OCI-M1 (cell line): ENCODE measurements around the gene RELN.

Experiments
- DNase-seq: peaks from one replicate; lab custom pipeline; 2025; lab: John Stamatoyannopoulos, UW

RELN gene

DNA sequence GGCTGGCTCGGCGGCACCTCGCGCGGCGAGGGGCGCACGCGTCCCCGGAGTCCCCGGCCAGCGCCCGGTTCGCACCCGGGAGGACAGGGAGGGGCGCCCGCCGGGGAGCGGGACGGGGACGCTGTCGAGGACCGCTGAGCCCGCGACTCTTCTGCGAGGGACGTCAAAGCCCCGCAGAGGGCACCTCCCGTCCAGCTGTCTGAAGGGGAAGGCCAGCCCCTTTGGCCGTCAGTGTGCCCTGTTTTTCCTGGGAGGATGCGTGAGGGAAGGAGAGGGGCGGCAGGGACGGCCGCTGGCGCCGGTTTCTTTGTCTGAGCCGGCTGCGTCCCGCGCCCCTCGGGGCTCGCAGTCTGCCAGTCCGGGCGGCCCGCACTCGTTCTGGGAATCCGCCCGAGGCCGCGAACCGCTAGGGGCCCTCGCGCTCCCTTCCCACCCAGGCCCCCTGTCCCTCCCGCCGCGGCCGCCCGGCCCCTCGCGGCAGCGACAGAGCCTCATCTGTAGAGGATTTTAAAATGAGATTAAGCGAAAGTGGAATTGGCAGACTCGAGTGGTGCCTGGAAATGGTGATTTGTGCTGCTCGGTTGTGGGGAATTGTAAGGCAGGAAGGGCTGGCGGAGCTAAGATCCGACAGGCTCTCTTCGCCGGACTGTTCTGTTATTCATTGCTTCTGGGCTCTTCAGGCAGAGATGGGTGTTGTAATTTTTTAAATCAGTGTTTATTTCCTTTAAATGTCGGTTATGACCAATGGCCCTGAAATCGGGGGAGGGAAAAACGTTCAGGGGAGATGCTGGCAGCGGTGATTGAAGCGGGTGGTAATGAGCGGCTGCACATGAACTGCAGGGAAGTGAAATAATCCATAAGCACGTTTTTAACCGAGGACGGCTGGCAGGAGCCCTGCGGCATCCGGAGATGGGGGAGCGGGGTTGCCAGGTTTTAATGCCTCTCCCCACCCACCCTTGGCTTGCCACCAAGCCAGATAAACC, 618 bp upstream of the RELN start:
- peak; percentile 62 for DNase-seq

DNA sequence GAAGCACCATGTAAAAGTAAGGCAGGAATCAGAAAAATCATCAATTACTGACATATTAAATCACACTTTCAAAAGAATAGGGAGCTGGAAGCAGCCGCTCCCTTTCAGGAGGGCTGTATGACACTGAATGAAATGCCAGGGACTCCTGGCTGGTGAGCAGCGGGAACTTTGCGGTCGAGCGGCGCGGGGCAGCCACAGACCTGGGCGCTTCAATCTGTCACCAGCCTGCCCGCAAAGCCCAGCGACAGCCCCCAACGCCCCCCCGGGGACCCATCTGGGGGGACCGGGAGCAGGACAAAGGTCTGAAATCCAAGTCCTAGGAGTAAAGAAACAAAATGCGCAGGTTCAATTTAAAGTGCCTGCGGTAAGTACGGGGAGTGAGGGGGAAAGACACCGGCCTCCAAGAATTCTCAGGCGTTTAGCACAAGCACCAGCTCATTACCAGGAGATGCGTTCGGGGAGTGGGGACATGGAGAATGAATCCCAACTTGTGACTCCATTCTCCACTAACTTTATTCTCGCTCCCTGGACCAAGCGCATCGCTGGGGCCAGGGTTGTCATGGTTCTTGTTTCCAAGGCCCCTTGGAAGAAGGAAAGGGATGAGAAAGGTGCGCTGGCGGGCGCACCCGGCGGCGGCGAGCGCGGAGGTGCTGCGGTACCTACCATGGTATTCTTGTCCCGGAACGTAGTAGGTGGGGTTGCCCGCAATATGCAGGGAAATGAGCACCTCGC, 824 bp downstream of the RELN start:
- no peak for DNase-seq

DNA sequence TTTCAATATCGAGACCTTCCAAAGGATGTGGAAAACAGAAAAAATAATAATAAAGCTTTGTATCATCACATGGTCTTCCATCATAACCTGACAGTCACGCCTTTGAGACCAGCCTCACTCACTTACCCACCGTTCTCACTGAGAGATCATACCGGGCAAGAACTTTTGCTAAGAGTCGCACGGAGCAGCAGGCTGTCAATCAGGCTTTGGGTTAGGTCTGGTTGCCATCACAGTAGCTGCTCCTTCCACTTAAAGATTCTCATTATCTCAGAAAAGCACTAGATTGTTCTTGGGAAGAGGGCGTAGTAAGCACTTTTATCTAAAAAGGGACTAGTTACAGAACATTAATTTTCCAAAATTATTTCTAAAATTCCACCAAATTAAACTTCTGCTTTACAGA, 2.0 kb downstream of the RELN start:
- DNase-seq: peak; percentile 43

DNA sequence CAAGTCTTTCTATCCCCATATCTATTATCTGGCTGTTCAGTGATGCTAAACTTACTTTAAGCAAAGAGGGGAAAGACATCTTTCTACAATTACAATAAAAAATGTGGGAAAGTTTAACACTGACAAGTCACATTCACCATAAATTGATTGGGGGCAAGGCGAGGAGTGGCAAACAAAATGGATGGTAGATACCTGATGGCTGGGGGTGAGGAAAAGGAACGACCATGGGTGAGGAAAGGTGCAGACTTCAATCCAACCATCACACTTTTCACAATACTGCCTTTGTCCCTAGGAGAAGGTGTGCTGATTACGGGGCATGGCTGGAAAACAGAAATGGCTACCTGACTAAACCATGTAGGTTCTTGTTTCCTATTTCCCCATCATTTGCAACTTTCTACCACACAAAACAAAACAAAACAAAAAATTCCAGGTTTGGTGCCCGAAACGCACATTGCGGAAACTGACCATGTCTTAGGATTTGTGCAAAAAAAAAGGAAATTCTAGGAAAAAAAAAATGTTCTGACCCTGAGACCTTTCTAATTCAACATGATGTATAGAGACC, 3.8 kb downstream of the RELN start:
- DNase-seq: no peak

DNA sequence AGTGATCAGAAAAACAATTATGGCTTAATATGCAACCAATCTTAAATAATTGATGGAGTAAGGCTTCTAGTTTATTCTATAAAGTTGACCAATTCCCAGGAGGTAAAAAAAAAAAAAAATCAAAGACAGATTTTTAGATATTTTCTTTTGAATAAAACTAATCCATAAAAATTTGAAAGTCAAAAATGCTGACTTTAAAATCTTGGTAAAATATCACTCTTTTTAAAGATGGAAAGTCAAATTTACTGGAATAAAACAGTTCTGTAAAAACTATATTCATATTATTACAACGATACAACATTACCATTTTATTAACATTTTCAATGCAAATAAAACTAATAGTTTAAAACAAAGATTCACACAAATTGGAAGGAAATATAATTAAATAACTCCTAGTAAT, 5.4 kb downstream of the RELN start:
- DNase-seq: no peak

DNA sequence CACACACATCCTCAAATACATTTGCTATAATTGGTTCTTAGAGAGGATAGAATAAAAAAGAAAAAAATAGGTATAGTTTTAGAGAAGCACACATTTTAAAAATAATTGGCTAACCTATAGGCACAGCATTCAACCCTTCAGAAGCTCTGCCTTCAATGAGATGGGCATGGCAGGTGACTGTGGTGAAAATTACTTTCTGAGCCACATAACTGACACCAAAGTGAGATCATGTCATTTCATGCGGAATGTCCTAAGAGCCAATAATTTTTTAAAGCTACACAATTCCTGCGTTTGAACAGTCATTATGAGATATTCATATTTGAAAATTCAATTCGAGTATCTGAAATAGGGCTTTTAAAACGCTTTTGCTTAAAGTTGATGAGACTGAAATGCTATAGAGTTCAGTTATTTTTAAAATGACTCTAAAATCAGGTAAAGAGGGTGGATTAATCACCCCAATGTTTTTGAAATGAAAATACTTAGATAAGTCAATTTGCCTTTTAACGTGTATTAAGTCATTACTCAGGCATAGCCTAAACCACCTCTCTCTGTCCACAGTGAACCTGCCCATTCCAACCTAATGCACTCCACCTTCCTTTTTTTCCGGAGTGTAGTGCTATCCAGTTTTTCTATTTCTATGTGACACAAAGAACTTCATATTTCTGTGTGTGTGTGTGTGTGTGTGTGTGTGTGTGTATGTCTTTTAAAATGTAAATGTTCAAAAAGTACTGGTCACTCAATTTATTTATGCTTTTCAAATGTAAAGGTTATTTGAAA, 6.1 kb downstream of the RELN start:
- no peak for DNase-seq

DNA sequence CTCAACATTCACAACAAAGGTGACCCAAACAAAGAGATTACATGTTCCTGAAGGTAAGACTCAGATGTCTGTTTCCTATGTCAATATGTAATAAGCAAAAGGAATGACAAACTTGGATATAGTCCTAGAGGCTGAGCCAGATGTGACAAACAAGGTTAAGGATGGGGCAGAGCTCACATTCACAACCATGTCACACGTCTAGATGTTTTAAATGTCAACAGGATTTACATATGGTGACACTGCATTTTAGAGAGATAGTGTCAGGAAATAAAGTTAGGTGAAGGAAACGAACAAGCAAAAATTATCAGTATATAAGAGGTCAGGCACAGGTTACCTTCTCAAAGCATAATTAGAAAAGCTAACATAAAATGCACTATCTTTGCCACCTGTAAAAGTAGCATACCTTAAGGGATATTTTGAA, 8.4 kb downstream of the RELN start:
- DNase-seq: no peak

DNA sequence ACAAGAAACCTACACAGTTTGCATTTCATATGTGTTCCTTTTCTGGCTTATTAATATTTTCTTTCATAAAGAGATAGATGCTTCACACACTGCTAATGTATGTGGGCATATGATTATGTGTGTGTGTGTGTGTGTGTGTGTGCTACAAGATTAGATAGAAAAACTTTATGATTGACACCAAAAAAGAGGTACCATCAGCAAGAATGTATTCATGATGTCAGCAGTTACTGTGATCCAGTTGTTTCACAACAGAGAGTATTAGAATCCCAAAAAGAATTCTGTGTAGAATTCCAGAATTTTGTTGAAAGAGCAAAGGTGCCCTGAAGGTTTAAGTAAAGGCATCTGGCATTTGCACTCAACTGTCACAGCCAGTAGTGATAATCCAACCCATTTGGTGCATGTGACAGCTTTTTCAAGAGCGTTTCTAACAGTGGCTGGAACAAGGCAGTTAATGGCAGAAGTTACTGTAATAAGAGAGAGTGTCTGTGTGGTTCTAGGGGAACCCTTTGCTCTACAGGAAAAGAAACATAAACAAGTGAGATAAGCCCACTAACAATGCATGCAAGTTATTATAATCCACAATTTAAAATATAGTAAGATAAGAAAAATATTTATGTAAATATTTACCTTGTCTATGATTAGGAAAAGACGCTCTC, 16.6 kb downstream of the RELN start:
- DNase-seq: no peak

DNA sequence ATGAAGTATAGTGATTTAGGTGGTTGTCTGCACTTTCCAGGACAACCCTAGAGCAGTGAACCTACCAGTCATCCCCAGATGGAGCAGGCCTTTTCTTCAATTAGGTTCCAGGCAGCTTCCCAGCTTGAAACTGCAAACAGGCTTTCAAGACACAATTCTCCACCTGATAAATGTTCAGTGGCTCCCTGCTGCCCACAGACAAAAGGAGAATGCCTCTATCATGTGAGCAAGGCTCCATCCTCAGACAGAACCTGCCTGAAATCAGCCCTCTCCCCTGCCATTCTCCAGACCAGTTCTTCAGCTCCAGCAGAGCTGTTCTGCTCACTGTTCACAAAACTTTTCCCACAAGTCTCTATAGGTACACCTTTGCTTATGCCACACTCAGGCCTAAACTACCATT, 22.1 kb downstream of the RELN start:
- DNase-seq: no peak

DNA sequence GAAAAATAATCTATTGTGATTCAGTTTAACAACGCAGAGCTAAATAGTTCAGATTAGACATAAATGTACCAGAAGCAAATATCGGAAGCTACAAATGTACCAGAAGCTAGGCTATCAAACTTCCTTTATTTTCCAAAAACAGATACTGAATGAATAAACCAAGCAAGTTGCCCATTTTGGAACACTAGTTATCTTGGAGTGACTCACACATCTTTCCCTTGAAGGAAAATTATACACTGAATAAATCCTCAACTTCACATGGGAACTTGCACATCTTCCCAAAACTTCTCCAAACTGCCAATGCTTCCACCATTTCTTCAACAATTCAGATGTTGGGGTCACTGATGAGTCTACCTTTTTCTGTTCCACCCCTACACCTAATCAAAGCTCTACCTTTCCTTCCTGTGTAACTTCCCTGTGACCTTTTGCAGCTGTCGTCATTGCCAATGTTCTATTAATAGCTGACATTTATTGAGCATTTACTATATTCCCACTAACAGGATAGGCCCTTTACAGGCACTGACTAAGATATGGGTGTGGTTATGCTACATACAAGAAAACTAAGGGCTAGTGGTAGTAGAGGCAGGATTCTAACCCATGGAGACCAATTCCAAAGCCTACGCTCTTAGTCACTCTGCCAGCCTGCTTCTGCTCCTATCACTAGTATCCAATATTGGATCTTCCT, 22.7 kb downstream of the RELN start:
- DNase-seq: no peak

DNA sequence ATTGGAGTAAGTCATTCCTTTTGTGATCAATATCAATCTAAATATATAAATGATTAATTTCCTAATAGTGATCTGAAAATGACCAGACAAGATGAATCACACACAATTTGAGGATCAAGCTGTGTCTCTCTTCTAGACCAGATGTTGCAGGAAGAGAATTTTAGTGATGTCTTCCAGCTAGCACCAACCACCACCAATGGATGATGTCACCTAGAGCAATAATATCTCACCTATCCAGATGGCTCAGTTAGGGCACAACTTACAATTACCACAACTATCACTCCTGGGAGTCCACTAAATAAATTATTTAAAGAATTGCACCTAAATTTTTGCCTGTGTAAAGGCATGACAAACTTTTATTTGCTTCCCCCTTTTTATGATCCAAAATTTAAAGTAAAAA, 25.2 kb downstream of the RELN start:
- DNase-seq: peak; percentile 14

DNA sequence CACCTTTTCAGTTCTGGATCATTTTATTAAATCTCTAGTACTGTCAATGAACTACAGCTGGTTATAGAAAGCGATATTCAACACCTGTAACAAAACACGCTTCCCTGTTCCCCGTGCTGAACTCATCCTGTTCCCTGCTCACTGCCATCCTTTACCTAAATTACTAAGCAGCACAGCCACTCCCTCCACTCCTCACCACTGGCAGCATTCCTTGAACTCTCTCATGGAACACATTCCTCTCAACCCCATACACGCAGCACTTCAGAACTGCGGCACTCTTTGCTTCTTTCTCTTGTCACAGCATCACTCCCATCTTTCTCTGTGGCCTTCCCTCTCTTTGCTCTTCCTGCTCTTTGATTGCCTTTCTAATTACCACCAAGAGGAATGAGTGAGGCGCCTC, 27.4 kb downstream of the RELN start:
- DNase-seq: no peak

DNA sequence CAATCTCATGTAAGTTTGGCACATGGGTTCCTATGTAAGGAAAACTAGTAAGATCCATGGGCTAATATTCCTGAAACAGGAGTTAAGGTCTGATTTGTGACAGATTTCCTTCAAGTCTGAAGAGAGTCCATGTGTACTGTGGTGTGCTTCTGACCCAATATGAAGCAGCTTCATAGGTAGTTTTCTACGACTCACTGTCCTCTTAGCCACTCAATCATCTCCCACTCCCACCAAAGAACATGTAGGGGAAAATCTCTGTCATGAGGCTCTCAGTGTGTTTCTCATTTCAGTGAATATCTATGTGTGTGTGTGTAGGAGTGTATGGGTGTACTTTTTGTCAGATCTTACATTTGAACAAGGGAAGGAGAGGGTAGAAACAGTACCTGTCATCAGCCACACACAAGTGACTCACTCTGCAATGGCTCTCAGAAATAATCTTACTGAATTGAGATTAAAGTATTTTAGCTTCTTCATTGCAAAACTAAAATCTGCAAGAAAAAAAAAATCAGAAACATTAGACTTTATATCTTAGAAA, 31.1 kb downstream of the RELN start:
- DNase-seq: no peak

DNA sequence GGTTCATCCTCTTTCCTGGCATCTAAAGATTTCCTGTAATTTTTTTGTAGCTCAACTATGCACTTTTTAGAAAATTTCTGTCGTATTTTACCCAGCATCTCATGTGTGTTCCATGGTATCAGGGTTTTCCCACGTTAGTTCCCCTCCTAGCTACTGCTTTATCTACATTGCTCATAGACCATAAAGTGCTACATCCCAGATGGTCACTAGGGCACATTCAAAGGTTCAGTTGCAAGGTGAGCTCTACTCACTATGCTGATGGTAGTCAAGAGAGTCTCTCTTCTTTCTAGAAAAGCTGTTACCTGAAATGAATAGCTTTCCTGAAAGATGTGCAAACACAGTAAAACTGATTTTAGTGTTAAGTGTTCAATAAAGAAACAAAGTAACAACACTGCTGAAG, 33.5 kb downstream of the RELN start:
- no peak for DNase-seq

DNA sequence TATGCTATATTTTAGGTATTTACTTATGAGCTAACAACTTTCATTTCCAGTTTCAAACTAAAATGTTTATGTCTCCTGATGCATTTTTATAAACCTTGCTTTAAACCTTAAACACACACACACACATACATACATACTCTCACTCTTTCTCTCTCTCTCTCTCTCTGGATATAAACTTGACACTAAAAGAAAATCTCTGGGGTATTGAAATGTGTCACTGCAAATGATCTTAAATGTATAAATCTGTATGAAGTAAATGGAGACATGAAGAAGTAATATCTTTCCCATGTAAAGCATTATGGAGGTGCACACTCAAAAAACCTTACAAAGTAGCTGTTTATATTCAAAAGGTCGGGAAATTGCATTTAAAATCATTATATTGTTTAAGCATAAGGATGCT, 37.0 kb downstream of the RELN start:
- DNase-seq: no peak

DNA sequence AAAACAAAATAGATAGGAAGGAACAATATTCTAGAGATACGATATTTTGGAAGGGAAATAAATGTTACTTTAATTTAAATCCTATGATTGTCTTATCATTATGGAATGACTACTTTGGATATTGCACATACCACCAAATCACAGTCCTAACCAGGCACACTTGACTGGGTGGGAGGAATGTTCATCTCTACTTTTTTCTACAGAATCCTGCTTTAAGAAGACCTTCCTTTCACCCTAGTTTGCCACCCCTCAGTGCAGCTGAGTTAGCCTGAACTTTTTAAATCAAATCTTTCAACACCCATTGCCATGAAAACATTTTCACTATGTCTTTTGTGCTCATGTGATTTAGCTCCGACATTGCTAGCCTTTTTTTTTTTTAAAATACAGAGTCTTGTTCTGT, 38.1 kb downstream of the RELN start:
- DNase-seq: no peak

DNA sequence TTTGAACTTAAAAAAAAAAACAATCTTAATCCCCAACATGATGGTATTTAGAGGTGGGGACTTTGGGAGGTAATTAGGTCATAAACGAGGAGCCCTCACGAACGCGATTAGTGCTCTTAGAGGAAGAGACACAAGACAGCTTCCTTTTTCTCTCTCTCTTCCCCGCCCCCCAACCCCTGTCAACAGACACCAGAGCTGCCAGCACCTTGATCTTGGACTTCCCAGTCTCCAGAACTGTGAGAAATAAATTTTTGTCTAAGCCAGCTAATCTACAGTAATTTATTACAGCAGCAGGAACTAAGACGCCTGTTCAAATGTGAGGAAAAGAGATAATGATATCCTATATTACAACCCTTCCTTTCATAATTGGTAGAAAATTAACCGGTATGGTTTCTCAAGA, 40.1 kb downstream of the RELN start:
- DNase-seq: no peak

DNA sequence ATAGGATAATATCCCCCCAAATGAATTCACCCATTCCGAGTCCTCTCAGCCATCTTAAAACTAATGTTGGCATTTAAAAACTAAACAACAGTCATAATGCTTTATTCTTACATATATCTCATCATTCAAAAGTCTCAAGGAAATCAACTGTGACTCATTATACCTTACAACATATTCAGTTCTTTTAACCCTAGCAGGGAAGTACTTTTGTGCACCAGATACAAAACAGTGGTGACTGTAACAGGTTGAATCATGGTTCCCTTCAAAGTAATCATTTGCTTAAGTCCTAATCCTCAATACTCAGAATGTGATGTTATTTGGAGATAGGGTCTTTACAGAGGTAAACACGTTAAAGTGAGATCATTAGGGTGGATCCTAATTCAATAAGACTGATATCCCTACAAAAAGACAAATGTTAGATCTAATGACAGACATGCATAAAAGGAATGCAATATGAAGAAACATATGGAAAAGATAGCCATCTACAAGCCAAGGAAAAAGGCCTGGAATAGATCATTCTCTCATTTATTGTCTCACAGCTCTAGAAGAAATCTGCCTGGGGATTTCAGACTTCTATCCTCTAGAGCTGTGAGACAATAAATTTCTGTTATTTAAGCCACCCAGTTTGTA, 42.3 kb downstream of the RELN start:
- DNase-seq: no peak

DNA sequence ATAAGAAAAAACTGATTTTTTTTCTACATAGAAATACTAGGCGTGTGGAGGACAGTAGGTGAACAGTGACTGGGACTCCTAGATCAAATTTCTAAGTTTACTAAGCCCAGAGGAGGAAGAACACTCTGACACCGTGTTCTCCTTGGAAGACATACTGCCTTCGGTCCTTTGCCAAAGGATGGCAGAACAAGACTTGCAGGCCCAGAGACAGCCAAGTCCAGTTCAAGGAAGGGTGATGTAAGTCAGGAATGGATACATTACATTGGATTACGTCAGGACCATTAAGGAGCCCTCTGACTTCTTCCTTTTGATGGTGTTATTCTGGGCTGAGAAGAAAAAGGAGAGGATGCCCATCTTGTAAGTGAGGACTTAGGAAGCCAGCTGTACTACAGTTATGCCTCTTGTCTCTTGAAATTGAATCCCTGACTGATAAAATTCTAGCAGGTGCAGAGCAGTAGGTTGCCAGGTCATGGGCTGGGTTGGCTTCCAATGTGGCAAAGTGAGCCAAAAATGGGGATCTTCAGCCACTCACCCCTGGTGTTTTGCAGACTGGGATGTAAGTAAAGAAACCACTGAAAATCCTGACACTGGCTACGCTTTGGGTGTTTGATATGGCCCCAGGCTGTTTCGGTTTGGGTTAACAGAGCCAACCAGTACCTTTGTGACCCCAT, 45.1 kb downstream of the RELN start:
- no peak for DNase-seq

DNA sequence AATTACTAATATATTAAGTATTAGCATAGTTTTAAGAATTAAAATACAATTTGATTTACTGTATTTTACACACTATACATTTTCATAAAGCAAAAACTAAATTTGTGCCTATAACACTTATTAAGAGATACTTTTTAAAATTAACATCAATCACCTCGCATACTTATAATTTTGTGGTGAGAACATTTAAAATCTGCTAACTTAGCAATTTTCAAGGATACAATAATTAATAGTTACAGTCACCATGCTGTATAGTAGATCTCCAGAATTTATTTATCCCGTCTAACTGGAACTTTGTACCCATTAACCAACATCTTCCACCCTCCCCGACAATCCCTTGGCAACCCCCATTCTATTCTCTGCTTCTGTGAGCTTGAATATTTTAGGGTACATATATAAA, 47.5 kb downstream of the RELN start:
- DNase-seq: no peak
